Neural progenitor cell (in vitro differentiated cells): ENCODE measurements around the gene AKT1. TPM values are rescaled to one million over a fixed set of nuclear protein-coding genes. Genes with fewer than 3 reads are reported as not detected.

Source experiments
- DNase-seq: peaks from one replicate; pipeline ENCODE4 v3.0.0-alpha.2; 2016; ENCODE audit warnings: low spot score
- H2AFZ ChIP-seq: fragments of 200-600 bp; sonication (generic); replicated peaks from 2 replicates; pipeline ENCODE4 v1.6.1; 2016; ENCODE audit warnings: antibody characterized with exemption
- H3F3A ChIP-seq: fragments of 200-600 bp; sonication (generic); 2 replicates; pipeline ENCODE4 v1.6.1; 2016; ENCODE audit warnings: antibody characterized with exemption, low read depth
- H3K27ac ChIP-seq: fragments of 200-600 bp; sonication (generic); 2 replicates; pipeline ENCODE4 v1.5.1; 2016; ENCODE audit warnings: mild to moderate bottlenecking
- H3K27me3 ChIP-seq: fragments of 200-600 bp; sonication (generic); 2 replicates; pipeline ENCODE4 v1.6.1; 2016; ENCODE audit warnings: mild to moderate bottlenecking, moderate library complexity
- H3K36me3 ChIP-seq: fragments of 200-600 bp; sonication (generic); 2 replicates; pipeline ENCODE4 v1.5.1; 2016
- H3K4me1 ChIP-seq: fragments of 200-600 bp; sonication (generic); 2 replicates; pipeline ENCODE4 v1.6.1; 2016; ENCODE audit warnings: mixed run types
- H3K4me2 ChIP-seq: fragments of 200-600 bp; sonication (generic); 2 replicates; pipeline ENCODE4 v1.6.1; 2016
- H3K4me3 ChIP-seq: fragments of 200-600 bp; sonication (generic); 2 replicates; pipeline ENCODE4 v1.5.1; 2016
- H3K79me2 ChIP-seq: fragments of 200-600 bp; sonication (generic); 2 replicates; pipeline ENCODE4 v1.6.1; 2016; ENCODE audit warnings: low read depth
- H3K9ac ChIP-seq: fragments of 200-600 bp; sonication (generic); 2 replicates; pipeline ENCODE4 v1.6.1; 2016
- H3K9me3 ChIP-seq: fragments of 200-600 bp; sonication (generic); 2 replicates; pipeline ENCODE4 v1.5.1; 2016; ENCODE audit warnings: low read depth
- H4K20me1 ChIP-seq: fragments of 200-600 bp; sonication (generic); 2 replicates; pipeline ENCODE4 v1.6.1; 2016; ENCODE audit warnings: low read depth
- H3K27ac Mint-ChIP-seq: 3 replicates; pipeline ENCODE4 v1.8.0; 2021; ENCODE audit warnings: mixed read lengths
- H3K27me3 Mint-ChIP-seq: 2 replicates; pipeline ENCODE4 v1.8.0; 2022; ENCODE audit warnings: low read depth, mild to moderate bottlenecking, inconsistent platforms, moderate library complexity, mixed read lengths; ENCODE audit not compliant: insufficient read depth
- H3K36me3 Mint-ChIP-seq: 3 replicates; pipeline ENCODE4 v1.8.0; 2021; ENCODE audit warnings: mixed read lengths
- H3K4me1 Mint-ChIP-seq: 3 replicates; pipeline ENCODE4 v1.8.0; 2021; ENCODE audit warnings: mixed read lengths
- H3K4me3 Mint-ChIP-seq: 3 replicates; pipeline ENCODE4 v1.8.0; 2021; ENCODE audit warnings: mild to moderate bottlenecking, moderate library complexity, mixed read lengths
- H3K9me3 Mint-ChIP-seq: 3 replicates; pipeline ENCODE4 v1.8.0; 2020; ENCODE audit warnings: mixed read lengths
- CTCF ChIP-seq: fragments of 200-600 bp; sonication (generic); IDR thresholded peaks from 2 replicates; pipeline ENCODE4 v1.5.1; 2017; ENCODE audit warnings: antibody characterized with exemption, mild to moderate bottlenecking
- EZH2 ChIP-seq: fragments of 200-600 bp; sonication (generic); IDR thresholded peaks from 2 replicates; pipeline ENCODE4 v1.6.1; 2017; ENCODE audit warnings: antibody characterized with exemption, mild to moderate bottlenecking, moderate library complexity
- EZH2phosphoT487 ChIP-seq: fragments of 200-600 bp; sonication (generic); IDR thresholded peaks from 2 replicates; pipeline ENCODE4 v1.6.1; 2017; ENCODE audit warnings: antibody characterized with exemption
- total RNA-seq: library from RNA; depleted of rRNA; stranded (reverse); fragments of >200 nt; gene quantifications from 2 replicates; pipeline ENCODE4 v1.2.3, GENCODE V29; 2015; ENCODE audit warnings: low replicate concordance

Gene AKT1
- total RNA-seq, 1 donor from 2014 or later, result 67.2 TPM

- H3K4me1 ChIP-seq, result peaks cover 4% of the 10 kb centered on the region
- H3K27me3 Mint-ChIP-seq, result peaks cover 2% of the 10 kb centered on the region
- H3K9me3 Mint-ChIP-seq, result peaks cover 2% of the 10 kb centered on the region
- no peak for TF ChIP-seq EZH2
- TF ChIP-seq CTCF, result no peak
- H3K27me3 ChIP-seq, result no peaks in the 10 kb centered on the region
- H3K4me2 ChIP-seq, result no peak overlapping the region
- H3K36me3 ChIP-seq, result no peaks in the 10 kb centered on the region
- H4K20me1 ChIP-seq, result peaks cover 14% of the 10 kb centered on the region
- no peak overlapping the region for H3K27ac ChIP-seq
- peaks cover 25% of the 10 kb centered on the region for H3K36me3 Mint-ChIP-seq
- H3K27ac Mint-ChIP-seq, result no peak overlapping the region
- no peak for DNase-seq
- no peaks in the 10 kb centered on the region for H3K79me2 ChIP-seq
- peaks cover 20% of the 10 kb centered on the region for H3K4me1 Mint-ChIP-seq
- H3K4me3 ChIP-seq, result no peak overlapping the region
- H3F3A ChIP-seq, result peaks cover 7% of the 10 kb centered on the region
- no peak overlapping the region for H3K9ac ChIP-seq
- H3K4me3 Mint-ChIP-seq, result no peak overlapping the region
- H3K9me3 ChIP-seq, result no peaks in the 10 kb centered on the region
- no peak overlapping the region for H2AFZ ChIP-seq
Observed at GRCh38 chr14:104769324-104770071, 26.1 kb downstream of the AKT1 start.

GRCh38 chr14:104768437-104769323 lies 26.9 kb downstream of the AKT1 start:
- H3F3A ChIP-seq, result peaks cover 7% of the 10 kb centered on the region
- H3K4me1 ChIP-seq, result peaks cover 4% of the 10 kb centered on the region
- Mint-ChIP-seq H3K4me3 (peak overlapping the region; percentile 67), H3K27ac (no peak overlapping the region), H3K4me1 (peaks cover 20% of the 10 kb centered on the region), H3K27me3 (peaks cover 2% of the 10 kb centered on the region), H3K36me3 (peaks cover 25% of the 10 kb centered on the region), H3K9me3 (peaks cover 2% of the 10 kb centered on the region)
- no peaks in the 10 kb centered on the region for H3K27me3 ChIP-seq
- H3K36me3 ChIP-seq, result no peaks in the 10 kb centered on the region
- TF ChIP-seq EZH2phosphoT487 (no peak), CTCF (peak; percentile 84)
- H2AFZ ChIP-seq, result no peak overlapping the region
- no peaks in the 10 kb centered on the region for H3K79me2 ChIP-seq
- no peaks in the 10 kb centered on the region for H3K9me3 ChIP-seq
- no peak overlapping the region for H3K4me3 ChIP-seq
- H3K9ac ChIP-seq, result no peak overlapping the region
- DNase-seq, result peak; percentile 91
- H4K20me1 ChIP-seq, result peaks cover 14% of the 10 kb centered on the region
- H3K27ac ChIP-seq, result no peak overlapping the region
- H3K4me2 ChIP-seq, result no peak overlapping the region

- DNase-seq, result no peak
- Histone ChIP-seq H3K27me3 (no peaks in the 10 kb centered on the region), H3K79me2 (no peaks in the 10 kb centered on the region), H3K4me3 (no peak overlapping the region), H4K20me1 (peaks cover 14% of the 10 kb centered on the region), H3K27ac (no peak overlapping the region), H3K36me3 (peaks cover 3% of the 10 kb centered on the region), H3K4me1 (peaks cover 4% of the 10 kb centered on the region), H3F3A (peaks cover 7% of the 10 kb centered on the region), H3K9ac (no peak overlapping the region), H3K4me2 (no peak overlapping the region), H2AFZ (no peak overlapping the region), H3K9me3 (no peaks in the 10 kb centered on the region)
- Mint-ChIP-seq H3K9me3 (peaks cover 2% of the 10 kb centered on the region), H3K4me3 (no peak overlapping the region), H3K27me3 (peaks cover 2% of the 10 kb centered on the region), H3K4me1 (peaks cover 20% of the 10 kb centered on the region), H3K36me3 (peaks cover 26% of the 10 kb centered on the region), H3K27ac (no peak overlapping the region)
- TF ChIP-seq CTCF (no peak), EZH2phosphoT487 (no peak), EZH2 (no peak)
Observed at GRCh38 chr14:104767634-104767918, 28.0 kb downstream of the AKT1 start.
